ENCODE data around the gene CD164L2. TPM values are rescaled to one million over a fixed set of nuclear protein-coding genes. Genes with fewer than 3 reads are reported as not detected.

The CD164L2 gene
- total RNA-seq, 4 donors from 2014 or later, result 0.50 to 0.63 (median 0.54) TPM; not detected in 1

- TF ChIP-seq, protein P1, sequence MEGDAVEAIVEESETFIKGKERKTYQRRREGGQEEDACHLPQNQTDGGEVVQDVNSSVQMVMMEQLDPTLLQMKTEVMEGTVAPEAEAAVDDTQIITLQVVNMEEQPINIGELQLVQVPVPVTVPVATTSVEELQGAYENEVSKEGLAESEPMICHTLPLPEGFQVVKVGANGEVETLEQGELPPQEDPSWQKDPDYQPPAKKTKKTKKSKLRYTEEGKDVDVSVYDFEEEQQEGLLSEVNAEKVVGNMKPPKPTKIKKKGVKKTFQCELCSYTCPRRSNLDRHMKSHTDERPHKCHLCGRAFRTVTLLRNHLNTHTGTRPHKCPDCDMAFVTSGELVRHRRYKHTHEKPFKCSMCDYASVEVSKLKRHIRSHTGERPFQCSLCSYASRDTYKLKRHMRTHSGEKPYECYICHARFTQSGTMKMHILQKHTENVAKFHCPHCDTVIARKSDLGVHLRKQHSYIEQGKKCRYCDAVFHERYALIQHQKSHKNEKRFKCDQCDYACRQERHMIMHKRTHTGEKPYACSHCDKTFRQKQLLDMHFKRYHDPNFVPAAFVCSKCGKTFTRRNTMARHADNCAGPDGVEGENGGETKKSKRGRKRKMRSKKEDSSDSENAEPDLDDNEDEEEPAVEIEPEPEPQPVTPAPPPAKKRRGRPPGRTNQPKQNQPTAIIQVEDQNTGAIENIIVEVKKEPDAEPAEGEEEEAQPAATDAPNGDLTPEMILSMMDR (IDR thresholded peaks at IDR 0.05), result no peak
- peak in 1 of 2 donors; percentile 7 for TF ChIP-seq POLR2A (IDR thresholded peaks at IDR 0.05)
- WGBS, 2 donors, result 45 to 54% methylated on average over 29 to 33 of the region's 84 CpGs
- H3K27ac ChIP-seq, result no peak overlapping the region
- DNase-seq, result peak; percentile 76 to 79
- H3K27me3 ChIP-seq, result no peaks in the 10 kb centered on the region
- H3K36me3 ChIP-seq, result peaks cover 0 to 2% of the 10 kb centered on the region in 2 donors
- intact Hi-C loops (cut with DNase I), result no loop called here
- H3K4me1 ChIP-seq, result peaks cover 19 to 29% of the 10 kb centered on the region in 2 donors
- no peaks in the 10 kb centered on the region for H3K9me3 ChIP-seq
- H3K4me3 ChIP-seq (replicated peaks in 1 of 3), result peak overlapping the region in 1 of 3 donors; percentile 31
Measured at GRCh38 chr1:27349784-27350662, 33.1 kb downstream of the CD164L2 start.

DNA sequence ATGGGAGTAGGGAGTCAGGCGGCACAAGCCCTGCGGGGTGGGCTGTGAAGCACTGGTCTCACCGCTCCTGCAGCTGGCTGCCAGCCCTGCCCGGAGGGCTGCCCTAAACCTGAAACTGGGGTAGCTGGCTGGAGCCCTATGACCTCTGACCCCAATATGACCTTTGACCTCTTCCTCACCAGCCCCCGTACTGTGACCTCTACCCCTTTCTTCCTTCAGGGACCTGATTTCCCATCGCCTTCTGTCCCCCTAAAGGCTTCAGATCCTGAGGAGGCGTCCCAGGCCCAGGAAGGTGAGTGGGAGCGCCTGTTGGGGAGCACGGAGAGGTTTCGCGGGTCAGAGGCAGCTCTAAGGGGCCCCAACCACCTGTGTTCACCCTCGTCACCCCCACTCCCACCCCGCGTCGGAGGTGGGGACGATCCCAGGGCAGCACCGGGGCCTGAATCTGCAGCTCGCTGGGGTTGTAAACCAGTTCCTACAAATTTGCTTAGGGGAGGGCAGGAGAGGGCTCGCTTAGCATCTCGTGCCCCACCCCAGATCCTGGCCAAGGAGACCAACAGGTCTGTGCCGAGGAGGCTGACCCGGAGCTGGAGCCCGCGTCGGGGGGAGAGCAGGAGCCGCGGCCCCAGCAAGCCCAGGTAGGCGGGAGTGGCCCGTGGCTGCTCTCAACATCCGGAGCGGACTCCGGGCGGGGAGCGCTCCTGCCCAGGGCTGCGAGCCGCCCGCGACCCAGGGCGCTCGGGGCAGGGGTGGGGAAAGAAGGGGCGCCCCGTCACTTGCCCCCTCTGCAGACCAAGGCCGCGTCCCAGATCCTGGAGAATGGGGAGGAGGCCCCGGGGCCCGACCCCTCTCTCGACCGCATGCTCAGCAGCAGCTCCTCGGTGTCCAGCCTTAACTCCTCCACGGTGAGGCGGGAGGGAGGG is 34.0 kb downstream of the CD164L2 start:
- H3K27ac ChIP-seq, result no peak overlapping the region
- intact Hi-C loops (cut with DNase I), result no loop called here
- H3K9me3 ChIP-seq, result no peaks in the 10 kb centered on the region
- no peaks in the 10 kb centered on the region for H3K36me3 ChIP-seq
- TF ChIP-seq, protein P1 (IDR thresholded peaks at IDR 0.05), result no peak
- TF ChIP-seq POLR2A (IDR thresholded peaks at IDR 0.05), result no peak
- peak overlapping the region in 1 of 3 donors; percentile 31 for H3K4me3 ChIP-seq (replicated peaks in 1 of 3)
- no peaks in the 10 kb centered on the region for H3K27me3 ChIP-seq
- WGBS, 2 donors, result 38 to 44% methylated on average over 16 to 29 of the region's 51 CpGs
- peaks cover 19 to 29% of the 10 kb centered on the region in 2 donors for H3K4me1 ChIP-seq
- peak; percentile 77 to 79 for DNase-seq

DNA sequence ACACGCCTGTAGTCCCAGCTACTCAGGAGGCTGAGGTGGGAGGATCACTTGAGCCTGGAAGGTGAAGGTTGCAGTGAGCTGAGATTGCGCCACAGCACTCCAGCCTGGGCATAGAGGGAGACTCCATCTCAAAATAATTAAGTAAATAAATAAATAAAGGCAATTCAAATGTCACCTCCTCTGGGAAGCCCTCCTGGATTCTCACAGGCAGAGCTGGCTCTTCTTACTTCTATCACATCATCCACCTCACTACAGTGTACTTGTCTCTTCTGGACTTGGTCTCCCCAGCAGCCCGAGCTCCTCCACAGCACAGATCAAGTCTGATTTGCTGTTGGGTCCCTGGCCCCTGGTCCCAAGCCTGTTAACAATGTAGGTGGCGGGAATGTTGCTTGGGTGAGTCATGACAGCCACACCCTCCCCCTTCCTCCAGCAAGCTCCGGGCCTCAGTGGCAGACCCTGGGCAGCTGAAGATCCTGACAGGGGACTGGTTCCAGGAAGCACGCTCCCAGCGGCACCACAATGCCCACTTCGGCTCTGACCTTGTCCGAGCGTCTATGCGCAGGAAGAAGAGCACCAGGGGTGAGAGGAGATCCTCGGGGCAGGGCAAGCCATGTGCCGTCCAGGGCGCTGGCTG is 36.0 kb downstream of the CD164L2 start:
- no peak for DNase-seq
- no peak overlapping the region for H3K27ac ChIP-seq
- intact Hi-C loops (cut with DNase I), result no loop called here
- H3K27me3 ChIP-seq, result no peaks in the 10 kb centered on the region
- peaks cover 25 to 43% of the 10 kb centered on the region in 2 donors for H3K4me1 ChIP-seq
- no peak overlapping the region for H3K4me3 ChIP-seq (replicated peaks in 1 of 3)
- H3K9me3 ChIP-seq, result no peaks in the 10 kb centered on the region
- 91 to 98% methylated on average over 4 to 7 of the region's 14 CpGs for WGBS, 2 donors
- H3K36me3 ChIP-seq, result no peaks in the 10 kb centered on the region
- no peak for TF ChIP-seq POLR2A (IDR thresholded peaks at IDR 0.05)
- TF ChIP-seq, protein P1 (IDR thresholded peaks at IDR 0.05), result no peak

- Histone ChIP-seq H3K4me1 (peaks cover 32 to 48% of the 10 kb centered on the region in 2 donors), H3K4me3 (replicated peaks in 1 of 3) (no peak overlapping the region), H3K36me3 (no peaks in the 10 kb centered on the region), H3K27ac (no peak overlapping the region), H3K9me3 (no peaks in the 10 kb centered on the region), H3K27me3 (no peaks in the 10 kb centered on the region)
- no peak for DNase-seq
- intact Hi-C loops (cut with DNase I), result no loop called here
- no peak for TF ChIP-seq POLR2A (IDR thresholded peaks at IDR 0.05)
- TF ChIP-seq, protein P1 (IDR thresholded peaks at IDR 0.05), result no peak
- 94% methylated on average over 8 of the region's 8 CpGs for WGBS, 2 donors
Measured at GRCh38 chr1:27346357-27346756, 36.8 kb downstream of the CD164L2 start.

Data from thyroid gland (tissue), 4 donors.